Loucy (cell line): ENCODE measurements around the gene IL3RA.

Experiments used
- H2AFZ ChIP-seq: fragments of 200-600 bp; sonication (generic); 2 replicates; pipeline ENCODE4 v1.6.0; 2016; ENCODE audit warnings: antibody characterized with exemption, mild to moderate bottlenecking, low read length, moderate library complexity
- H3F3A ChIP-seq: fragments of 200-600 bp; 2 replicates; pipeline ENCODE4 v1.6.0; 2016; ENCODE audit warnings: antibody characterized with exemption, low read depth, mild to moderate bottlenecking
- H3K27me3 ChIP-seq: fragments of 200-600 bp; sonication (generic); 2 replicates; pipeline ENCODE4 v1.6.1; 2014; ENCODE audit warnings: low read length, mild to moderate bottlenecking; ENCODE audit not compliant: insufficient read depth, poor library complexity, severe bottlenecking
- H3K36me3 ChIP-seq: fragments of 200-600 bp; sonication (generic); 2 replicates; pipeline ENCODE4 v1.6.1; 2016; ENCODE audit warnings: low read length; ENCODE audit not compliant: insufficient read depth
- H3K4me1 ChIP-seq: fragments of 200-600 bp; sonication (generic); 2 replicates; pipeline ENCODE4 v1.5.1; 2014; ENCODE audit warnings: low read length, mild to moderate bottlenecking; ENCODE audit not compliant: insufficient read depth, poor library complexity, severe bottlenecking
- H3K4me2 ChIP-seq: fragments of 200-600 bp; sonication (generic); 2 replicates; pipeline ENCODE4 v1.6.0; 2014; ENCODE audit warnings: antibody characterized with exemption, low read length, low read depth, mild to moderate bottlenecking; ENCODE audit not compliant: poor library complexity, severe bottlenecking
- H3K4me3 ChIP-seq: fragments of 200-600 bp; sonication (generic); 2 replicates; pipeline ENCODE4 v1.5.1; 2014; ENCODE audit warnings: low read length, mild to moderate bottlenecking, mixed read lengths; ENCODE audit not compliant: poor library complexity, severe bottlenecking
- H3K79me2 ChIP-seq: fragments of 200-600 bp; sonication (generic); 2 replicates; pipeline ENCODE4 v1.6.1; 2014; ENCODE audit warnings: low read length; ENCODE audit not compliant: insufficient read depth
- H3K9ac ChIP-seq: fragments of 200-600 bp; sonication (generic); 2 replicates; pipeline ENCODE4 v1.6.0; 2014; ENCODE audit warnings: mild to moderate bottlenecking, low read depth, low read length, moderate library complexity; ENCODE audit not compliant: poor library complexity, severe bottlenecking
- H3K9me2 ChIP-seq: fragments of 200-600 bp; sonication (generic); replicated peaks from 2 replicates; pipeline ENCODE4 v1.6.1; 2016; ENCODE audit warnings: low read depth, low read length, mixed read lengths
- H3K9me3 ChIP-seq: fragments of 200-600 bp; sonication (generic); 2 replicates; pipeline ENCODE4 v1.6.1; 2014; ENCODE audit warnings: mild to moderate bottlenecking, antibody characterized with exemption, low read length, low read depth; ENCODE audit not compliant: insufficient read depth
- H4K20me1 ChIP-seq: fragments of 200-600 bp; sonication (generic); 2 replicates; pipeline ENCODE4 v1.6.0; 2014; ENCODE audit warnings: antibody characterized with exemption, low read length, mild to moderate bottlenecking; ENCODE audit not compliant: insufficient read depth, poor library complexity, severe bottlenecking
- EZH2phosphoT487 ChIP-seq: fragments of 200-600 bp; IDR thresholded peaks from 2 replicates; pipeline ENCODE4 v1.6.1; 2018; ENCODE audit warnings: antibody characterized with exemption, mild to moderate bottlenecking, moderate library complexity, borderline replicate concordance
- TF ChIP-seq, protein P1 (sequence below): fragments of 200-600 bp; sonication (generic); conservative IDR thresholded peaks from 2 replicates; pipeline ENCODE4 v1.5.1; 2014; ENCODE audit warnings: mild to moderate bottlenecking, antibody characterized with exemption, low read length

Gene IL3RA

GRCh38 chrX:1398431-1399340 is 62.1 kb downstream of the IL3RA start:
- Histone ChIP-seq H3K4me2 (no peak overlapping the region), H3K9me3 (no peaks in the 10 kb centered on the region), H4K20me1 (no peaks in the 10 kb centered on the region), H3K79me2 (peaks cover 24% of the 10 kb centered on the region), H3F3A (no peaks in the 10 kb centered on the region), H3K9me2 (no peaks in the 10 kb centered on the region), H3K9ac (no peak overlapping the region), H3K4me3 (no peak overlapping the region), H3K36me3 (peaks cover 9% of the 10 kb centered on the region; the same call in 1 of the 2 replicates), H3K4me1 (peaks cover 3% of the 10 kb centered on the region), H3K27me3 (no peaks in the 10 kb centered on the region), H2AFZ (no peak overlapping the region)
- TF ChIP-seq, protein P1, sequence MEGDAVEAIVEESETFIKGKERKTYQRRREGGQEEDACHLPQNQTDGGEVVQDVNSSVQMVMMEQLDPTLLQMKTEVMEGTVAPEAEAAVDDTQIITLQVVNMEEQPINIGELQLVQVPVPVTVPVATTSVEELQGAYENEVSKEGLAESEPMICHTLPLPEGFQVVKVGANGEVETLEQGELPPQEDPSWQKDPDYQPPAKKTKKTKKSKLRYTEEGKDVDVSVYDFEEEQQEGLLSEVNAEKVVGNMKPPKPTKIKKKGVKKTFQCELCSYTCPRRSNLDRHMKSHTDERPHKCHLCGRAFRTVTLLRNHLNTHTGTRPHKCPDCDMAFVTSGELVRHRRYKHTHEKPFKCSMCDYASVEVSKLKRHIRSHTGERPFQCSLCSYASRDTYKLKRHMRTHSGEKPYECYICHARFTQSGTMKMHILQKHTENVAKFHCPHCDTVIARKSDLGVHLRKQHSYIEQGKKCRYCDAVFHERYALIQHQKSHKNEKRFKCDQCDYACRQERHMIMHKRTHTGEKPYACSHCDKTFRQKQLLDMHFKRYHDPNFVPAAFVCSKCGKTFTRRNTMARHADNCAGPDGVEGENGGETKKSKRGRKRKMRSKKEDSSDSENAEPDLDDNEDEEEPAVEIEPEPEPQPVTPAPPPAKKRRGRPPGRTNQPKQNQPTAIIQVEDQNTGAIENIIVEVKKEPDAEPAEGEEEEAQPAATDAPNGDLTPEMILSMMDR: no peak
- no peak for TF ChIP-seq EZH2phosphoT487

DNA sequence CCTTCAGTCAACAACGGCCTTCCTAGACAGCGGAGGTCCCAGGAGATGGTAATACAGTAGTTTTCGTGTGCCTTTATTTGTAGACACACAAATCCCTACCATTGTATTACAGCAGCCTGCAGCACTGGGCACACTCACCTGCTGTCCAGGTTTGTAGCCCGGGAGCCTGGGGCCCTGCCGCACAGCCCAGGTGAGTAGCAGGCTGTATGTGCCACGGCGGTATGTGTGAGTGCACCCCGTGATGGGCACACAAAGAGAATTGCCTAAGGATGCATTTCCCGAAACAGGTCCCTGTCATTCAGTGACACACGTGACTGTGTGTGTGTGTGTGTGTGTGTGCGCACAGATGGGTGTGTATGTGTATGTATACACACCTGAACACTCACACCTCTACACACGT is 63.5 kb downstream of the IL3RA start:
- Histone ChIP-seq H3F3A (no peaks in the 10 kb centered on the region), H3K9me3 (no peaks in the 10 kb centered on the region), H3K79me2 (peaks cover 11% of the 10 kb centered on the region; the same call in 1 of the 2 replicates), H3K4me1 (no peaks in the 10 kb centered on the region), H3K27me3 (no peaks in the 10 kb centered on the region), H3K9me2 (no peaks in the 10 kb centered on the region), H2AFZ (no peak overlapping the region), H4K20me1 (no peaks in the 10 kb centered on the region), H3K9ac (no peak overlapping the region), H3K36me3 (peaks cover 21% of the 10 kb centered on the region; the same call in 1 of the 2 replicates), H3K4me2 (no peak overlapping the region), H3K4me3 (no peak overlapping the region)
- no peak for TF ChIP-seq EZH2phosphoT487

GRCh38 chrX:1400742-1401471 is 64.3 kb downstream of the IL3RA start:
- no peak overlapping the region for H2AFZ ChIP-seq
- H3K9me2 ChIP-seq: no peaks in the 10 kb centered on the region
- H3F3A ChIP-seq: no peaks in the 10 kb centered on the region
- H3K4me2 ChIP-seq: no peak overlapping the region
- H3K9ac ChIP-seq: no peak overlapping the region
- no peak overlapping the region for H3K4me3 ChIP-seq
- H3K79me2 ChIP-seq: peaks cover 2% of the 10 kb centered on the region; the same call in 1 of the 2 replicates
- H3K4me1 ChIP-seq: no peaks in the 10 kb centered on the region
- H3K27me3 ChIP-seq: no peaks in the 10 kb centered on the region
- TF ChIP-seq EZH2phosphoT487: no peak
- TF ChIP-seq, protein P1: no peak
- peaks cover 26% of the 10 kb centered on the region; the same call in 1 of the 2 replicates for H3K36me3 ChIP-seq
- H3K9me3 ChIP-seq: no peaks in the 10 kb centered on the region
- no peaks in the 10 kb centered on the region for H4K20me1 ChIP-seq
